ENCODE measurements around the gene SF3A2. TPM values are rescaled to one million over a fixed set of nuclear protein-coding genes. Genes with fewer than 3 reads are reported as not detected.

The SF3A2 gene, protein sequence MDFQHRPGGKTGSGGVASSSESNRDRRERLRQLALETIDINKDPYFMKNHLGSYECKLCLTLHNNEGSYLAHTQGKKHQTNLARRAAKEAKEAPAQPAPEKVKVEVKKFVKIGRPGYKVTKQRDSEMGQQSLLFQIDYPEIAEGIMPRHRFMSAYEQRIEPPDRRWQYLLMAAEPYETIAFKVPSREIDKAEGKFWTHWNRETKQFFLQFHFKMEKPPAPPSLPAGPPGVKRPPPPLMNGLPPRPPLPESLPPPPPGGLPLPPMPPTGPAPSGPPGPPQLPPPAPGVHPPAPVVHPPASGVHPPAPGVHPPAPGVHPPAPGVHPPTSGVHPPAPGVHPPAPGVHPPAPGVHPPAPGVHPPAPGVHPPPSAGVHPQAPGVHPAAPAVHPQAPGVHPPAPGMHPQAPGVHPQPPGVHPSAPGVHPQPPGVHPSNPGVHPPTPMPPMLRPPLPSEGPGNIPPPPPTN
- 5.5 and 23.7 TPM in 2 replicates for total RNA-seq (2014; rRNA removed; shearing (Covaris generic); ENCODE audit: low replicate concordance)

DNA sequence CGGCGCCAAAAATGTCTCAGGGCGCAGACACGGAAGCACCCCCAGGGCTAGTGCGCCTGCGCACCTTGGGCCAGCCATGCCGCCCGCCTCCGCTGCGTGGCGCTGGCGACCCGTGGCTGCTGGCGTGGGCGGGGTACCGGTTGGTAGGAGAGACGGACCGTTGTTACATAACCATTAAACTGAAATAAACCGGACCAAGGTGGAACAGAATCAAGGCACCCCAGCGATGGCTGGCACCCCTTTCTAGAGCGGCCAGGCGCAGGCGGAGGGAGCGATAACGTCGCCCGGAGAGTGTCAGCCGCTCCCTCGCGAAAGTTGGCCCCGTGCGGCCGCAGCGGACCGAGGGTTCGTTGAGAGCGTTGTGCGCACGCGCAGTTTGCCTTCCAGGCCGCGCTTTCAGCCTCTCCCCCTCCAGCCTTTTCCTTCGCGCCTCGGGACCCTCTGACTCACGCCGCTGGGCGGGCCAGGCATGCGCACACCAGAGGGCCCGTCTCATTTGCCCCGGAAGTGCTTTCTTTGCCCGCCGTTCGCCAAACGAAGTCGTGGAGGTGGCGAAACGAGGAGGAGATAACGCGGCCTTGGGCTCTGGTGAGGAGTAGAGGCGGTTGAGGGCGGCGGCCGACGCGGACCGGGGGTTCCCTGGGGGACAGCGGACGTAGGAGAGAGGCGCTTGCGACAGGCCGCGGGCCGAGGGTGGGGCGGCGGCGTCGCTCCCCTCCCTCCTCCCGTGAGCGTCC is at the start of gene SF3A2, which contains the start of gene PLEKHJ1:
TSS of gene SF3A2 (plus strand) at position 511 of the 737 bp plus-strand sequence. CDS start 6,595 bp downstream, outside the sequence.
TSS of gene PLEKHJ1 (minus strand) at position 16 of the 737 bp plus-strand sequence. CDS start 81 bp downstream, outside the sequence.
- Histone ChIP-seq H3K9me3 (no peaks in the 10 kb centered on the region), H3K27me3 (no peaks in the 10 kb centered on the region), H3K36me3 (peaks cover 25% of the 10 kb centered on the region), H3K4me3 (peak within 1 kb of the TSS; percentile 66)
- peak; percentile 94 for DNase-seq

DNA sequence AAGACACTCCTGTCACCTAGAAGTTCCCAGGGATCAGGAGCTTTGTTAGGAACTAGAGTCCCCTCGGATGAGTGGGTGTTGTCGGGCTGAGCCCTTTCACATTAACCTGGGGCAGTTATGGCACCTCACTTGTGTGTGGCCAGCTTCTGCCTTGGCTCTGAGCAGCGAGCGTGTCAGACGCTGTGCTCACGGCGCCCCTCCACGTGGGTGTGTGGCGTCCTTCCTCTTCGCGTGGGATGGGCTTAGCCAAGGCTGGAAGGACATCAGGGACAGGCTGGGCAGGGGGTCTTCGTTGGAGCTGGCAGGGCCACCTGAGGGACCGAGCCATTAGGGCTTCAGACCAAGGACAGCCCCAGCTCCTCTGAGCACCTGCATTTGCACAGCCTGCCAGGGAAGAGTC is 49.5 kb upstream of the SF3A2 start:
- Histone ChIP-seq H3K27me3 (no peaks in the 10 kb centered on the region), H3K36me3 (peaks cover 13% of the 10 kb centered on the region)

DNA sequence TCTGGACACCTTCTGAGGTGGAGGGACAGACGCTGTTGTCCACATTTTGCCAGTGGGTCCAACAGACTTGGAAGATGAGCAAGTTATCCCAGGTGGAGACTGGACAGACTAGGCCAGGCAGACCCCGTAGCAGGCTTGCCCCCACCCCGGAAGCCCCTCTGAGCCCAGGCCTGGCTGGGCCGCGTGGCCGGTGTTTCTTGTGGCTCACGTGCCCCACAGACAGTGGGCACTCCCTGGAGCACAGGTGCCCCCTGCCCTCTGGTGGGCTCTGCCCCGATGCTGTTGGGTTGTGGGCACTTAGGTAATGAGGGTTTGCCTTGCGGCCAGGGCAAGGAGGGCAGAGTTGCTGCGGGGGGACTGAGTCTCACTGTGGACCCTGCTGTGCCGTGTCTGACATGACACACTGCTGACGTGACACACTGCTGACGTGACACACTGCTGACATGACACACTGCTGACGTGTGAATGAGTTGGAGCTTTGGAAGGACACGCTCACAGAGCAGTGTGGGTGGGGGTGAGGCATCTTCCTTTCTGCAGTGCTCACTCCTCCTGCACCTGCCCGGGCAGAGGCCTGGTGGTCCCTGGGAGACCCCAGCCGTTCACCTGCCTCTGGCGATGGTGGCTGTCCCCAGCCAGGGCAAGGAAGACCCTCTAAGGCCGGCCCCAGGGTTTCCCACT is 47.8 kb upstream of the SF3A2 start:
- no peak for DNase-seq
- no peak overlapping the region for H3K4me3 ChIP-seq
- H3K27me3 ChIP-seq, result no peaks in the 10 kb centered on the region
- no peaks in the 10 kb centered on the region for H3K9me3 ChIP-seq
- H3K36me3 ChIP-seq, result peaks cover 13% of the 10 kb centered on the region

More for the DNA sequence above, 49.5 kb upstream of the SF3A2 start:
- no peaks in the 10 kb centered on the region for H3K9me3 ChIP-seq
- DNase-seq, result no peak
- no peak overlapping the region for H3K4me3 ChIP-seq

DNA sequence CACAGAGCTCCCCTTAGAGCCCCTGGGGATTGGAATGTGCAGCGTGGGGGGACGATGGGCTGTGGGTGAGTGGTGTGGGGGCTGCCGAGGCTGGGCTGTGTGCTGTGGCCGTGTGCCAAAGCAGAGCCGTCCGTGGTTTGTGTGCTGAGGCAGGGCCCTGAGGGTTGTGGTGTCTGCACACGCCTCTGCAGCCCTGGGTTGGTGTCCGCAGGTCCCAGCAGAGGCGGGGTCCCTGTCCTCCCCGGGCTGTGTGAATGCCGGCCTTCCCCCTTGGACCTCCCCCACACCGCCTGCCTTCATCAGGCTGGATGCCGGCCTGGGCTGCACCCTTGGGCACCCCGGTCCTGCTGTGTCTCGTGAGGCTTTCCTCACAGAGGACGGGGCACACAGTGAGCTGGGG is 46.7 kb upstream of the SF3A2 start:
- DNase-seq, result no peak
- no peaks in the 10 kb centered on the region for H3K27me3 ChIP-seq
- peaks cover 13% of the 10 kb centered on the region for H3K36me3 ChIP-seq
- no peak overlapping the region for H3K4me3 ChIP-seq
- no peaks in the 10 kb centered on the region for H3K9me3 ChIP-seq

DNA sequence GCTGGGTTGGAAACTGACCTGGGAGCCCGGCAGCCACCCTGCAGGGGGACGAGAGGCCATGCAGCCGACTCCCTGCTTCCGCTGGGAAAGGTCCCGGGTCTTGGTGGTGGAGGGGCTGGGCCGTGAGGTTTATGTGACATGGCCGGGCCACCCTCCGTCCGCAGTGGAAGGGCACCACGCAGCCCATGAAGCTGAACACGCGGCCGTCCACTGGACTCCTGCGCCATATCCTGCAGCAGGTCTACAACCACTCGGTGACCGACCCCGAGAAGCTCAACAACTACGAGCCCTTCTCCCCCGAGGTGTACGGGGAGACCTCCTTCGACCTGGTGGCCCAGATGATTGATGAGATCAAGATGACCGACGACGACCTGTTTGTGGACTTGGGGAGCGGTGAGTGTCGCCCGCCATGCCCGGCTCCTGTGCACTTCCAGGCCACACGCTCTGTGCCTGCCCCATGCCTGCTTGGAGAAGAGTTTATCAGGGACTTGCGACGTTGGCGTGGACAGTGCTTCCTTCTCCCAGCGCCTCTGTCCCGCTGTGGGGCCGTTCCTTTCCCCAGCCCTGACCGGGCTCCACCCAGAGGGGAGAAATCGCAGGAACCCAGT is 45.7 kb upstream of the SF3A2 start:
- Histone ChIP-seq H3K9me3 (no peaks in the 10 kb centered on the region), H3K36me3 (peaks cover 13% of the 10 kb centered on the region), H3K27me3 (no peaks in the 10 kb centered on the region), H3K4me3 (no peak overlapping the region)
- DNase-seq, result no peak

DNA sequence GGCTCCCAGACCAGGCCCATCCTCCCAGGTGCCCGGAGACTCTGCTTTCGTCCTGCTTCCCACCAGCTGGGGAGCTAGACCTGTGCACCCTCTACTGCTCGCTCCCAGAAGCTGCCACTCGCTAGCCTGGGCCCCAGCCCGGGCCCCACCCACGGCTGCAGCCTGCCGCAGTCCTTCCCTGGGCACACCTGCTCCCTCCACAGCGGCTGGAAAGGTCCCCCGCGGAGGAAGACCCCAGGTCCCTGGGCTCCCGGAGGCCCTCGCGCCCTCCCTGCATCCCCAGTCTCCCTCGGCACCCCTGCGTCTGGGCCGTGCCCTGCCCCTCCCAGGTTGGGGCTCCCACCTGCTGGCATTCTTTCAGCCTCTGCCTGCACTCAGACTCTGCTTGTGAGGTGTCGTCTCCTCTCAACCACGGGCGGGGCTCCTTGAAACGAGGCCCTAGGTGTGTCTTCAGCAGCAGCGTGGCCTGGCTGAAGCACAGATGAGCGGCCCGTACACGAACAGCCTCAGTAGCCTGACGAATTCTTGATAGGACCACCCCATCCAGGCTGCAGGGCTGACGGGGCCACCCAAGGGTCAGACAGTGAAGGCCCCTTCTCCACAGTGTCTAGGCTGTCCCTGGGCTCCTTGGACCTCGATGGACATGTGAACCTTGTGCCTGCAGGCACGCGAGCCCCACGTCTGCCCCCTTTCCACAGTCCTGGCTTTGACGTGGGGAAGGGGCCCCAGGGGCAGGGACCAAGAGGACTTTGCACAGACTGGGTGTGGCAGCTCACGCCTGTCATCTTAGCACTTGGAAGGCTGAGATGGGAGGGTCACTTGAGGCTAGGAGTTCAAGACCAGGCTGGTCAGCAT is 44.9 kb upstream of the SF3A2 start:
- Histone ChIP-seq H3K36me3 (peaks cover 9% of the 10 kb centered on the region), H3K4me3 (no peak overlapping the region), H3K9me3 (no peaks in the 10 kb centered on the region), H3K27me3 (no peaks in the 10 kb centered on the region)
- DNase-seq, result no peak

DNA sequence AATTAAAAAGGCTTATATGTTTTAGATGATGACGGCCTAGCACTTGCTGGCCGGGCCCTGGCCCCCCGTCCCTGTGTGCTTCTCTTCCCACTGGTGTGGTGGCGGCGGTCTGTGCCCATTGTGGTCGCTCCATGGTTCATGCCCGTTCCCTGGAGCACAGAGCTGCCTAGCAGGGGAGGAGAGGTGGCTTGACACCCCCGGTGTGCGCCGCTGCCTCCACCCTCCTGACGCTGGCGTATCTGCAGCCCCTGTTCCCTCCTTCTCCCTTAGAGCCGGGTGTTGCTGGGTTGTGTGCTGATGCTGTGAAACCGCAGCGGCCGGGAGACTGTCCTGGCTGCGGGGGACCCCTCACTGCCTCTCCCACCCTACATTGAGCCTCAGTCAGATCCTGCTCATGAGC is 43.8 kb upstream of the SF3A2 start:
- Histone ChIP-seq H3K9me3 (no peaks in the 10 kb centered on the region), H3K27me3 (no peaks in the 10 kb centered on the region), H3K36me3 (peaks cover 4% of the 10 kb centered on the region; the same call in 1 of the 2 replicates), H3K4me3 (no peak overlapping the region)
- no peak for DNase-seq

DNA sequence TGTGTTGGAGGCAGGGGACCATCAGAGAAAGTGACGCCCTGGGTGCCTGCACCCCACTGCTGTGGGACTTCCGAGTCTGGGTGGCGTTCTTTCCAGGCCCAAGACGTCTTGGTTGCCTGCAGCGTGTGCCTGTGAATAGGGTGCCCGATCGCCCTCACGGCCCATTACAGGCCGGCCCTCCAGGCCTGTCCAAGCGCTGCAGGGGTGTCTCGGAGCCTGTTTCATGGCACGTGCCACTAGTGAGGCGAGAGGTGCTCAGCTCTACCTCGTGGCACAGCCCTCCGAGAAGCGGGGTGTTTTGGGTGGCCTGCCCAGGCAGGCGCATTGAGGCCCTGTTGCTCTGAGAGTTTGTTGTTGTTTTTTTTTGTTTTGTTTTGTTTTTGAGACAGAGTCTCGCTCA is 42.8 kb upstream of the SF3A2 start:
- no peak overlapping the region for H3K4me3 ChIP-seq
- peaks cover 2% of the 10 kb centered on the region; the same call in 1 of the 2 replicates for H3K36me3 ChIP-seq
- DNase-seq, result no peak
- no peaks in the 10 kb centered on the region for H3K9me3 ChIP-seq
- no peaks in the 10 kb centered on the region for H3K27me3 ChIP-seq

DNA sequence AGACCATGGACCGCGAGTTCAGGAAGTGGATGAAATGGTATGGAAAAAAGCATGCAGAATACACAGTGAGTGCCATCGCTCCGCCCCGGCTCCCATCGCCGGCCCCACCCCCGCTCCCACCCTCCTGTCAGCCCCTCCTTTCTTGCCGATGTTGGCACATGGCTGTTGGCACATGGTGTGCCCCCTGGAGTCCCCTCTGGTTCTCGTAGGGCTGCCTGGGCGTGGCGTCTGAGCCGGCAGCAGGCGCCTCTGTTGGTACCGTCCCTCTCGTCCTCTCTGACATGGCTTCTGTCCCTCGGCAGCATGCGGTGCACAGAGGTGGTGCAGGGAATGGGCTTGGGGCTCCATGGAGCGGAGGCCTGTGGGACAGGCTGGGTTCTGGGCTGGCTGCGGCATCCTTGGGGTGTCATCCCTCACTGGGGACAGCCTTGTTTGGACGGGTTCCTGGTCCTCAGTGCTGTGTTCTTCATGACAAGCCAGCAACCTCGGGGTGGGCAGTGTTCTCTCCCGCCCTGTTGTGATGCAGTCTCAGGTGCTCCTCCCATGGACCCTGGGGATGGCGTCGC is 42.0 kb upstream of the SF3A2 start:
- DNase-seq, result no peak
- no peak overlapping the region for H3K4me3 ChIP-seq
- no peaks in the 10 kb centered on the region for H3K9me3 ChIP-seq
- H3K36me3 ChIP-seq, result peaks cover 2% of the 10 kb centered on the region; the same call in 1 of the 2 replicates
- H3K27me3 ChIP-seq, result no peaks in the 10 kb centered on the region

DNA sequence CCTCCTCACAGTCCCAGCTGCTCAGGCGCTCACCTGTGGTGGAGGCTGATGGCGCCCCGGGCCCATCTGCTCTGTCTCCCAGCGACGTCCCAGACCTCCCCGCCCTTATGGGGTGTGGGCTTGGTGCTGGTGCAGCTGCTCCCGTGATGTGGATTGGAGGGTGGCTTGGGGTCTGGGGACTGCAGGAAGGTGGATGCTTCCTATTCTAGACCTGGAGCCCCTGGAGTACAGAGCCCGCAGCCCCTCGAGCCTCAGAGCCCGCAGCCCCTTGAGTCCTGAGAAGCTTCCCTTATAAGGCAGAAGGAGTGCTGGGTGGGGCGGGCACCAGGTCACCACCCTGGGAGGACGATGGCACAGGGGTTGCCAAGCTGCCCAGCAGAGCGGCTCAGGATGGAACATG is 41.3 kb upstream of the SF3A2 start:
- no peaks in the 10 kb centered on the region for H3K27me3 ChIP-seq
- H3K36me3 ChIP-seq, result no peaks in the 10 kb centered on the region
- H3K9me3 ChIP-seq, result no peaks in the 10 kb centered on the region
- no peak overlapping the region for H3K4me3 ChIP-seq
- no peak for DNase-seq

DNA sequence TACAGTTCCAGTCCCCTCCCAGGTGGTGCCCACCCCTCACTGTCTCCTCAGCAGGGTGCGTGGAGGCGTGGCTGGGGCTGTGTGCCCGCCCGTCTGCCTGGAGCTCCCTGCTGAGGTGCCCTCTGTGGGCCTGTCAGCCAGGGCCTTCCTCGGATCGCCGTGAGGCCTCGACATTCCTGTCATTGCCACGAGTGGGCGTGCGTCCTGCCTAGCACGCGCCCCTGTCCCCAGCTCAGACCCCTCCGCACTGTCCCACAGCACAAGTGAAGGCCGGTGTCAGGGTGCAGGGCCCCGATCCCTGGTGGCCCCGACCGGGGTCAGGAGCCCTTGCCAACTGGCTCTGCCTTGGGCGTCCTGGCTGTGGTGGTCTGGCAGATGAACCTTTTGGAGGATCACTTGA is 40.7 kb upstream of the SF3A2 start:
- DNase-seq, result no peak
- Histone ChIP-seq H3K27me3 (no peaks in the 10 kb centered on the region), H3K4me3 (no peak overlapping the region), H3K36me3 (no peaks in the 10 kb centered on the region), H3K9me3 (no peaks in the 10 kb centered on the region)

DNA sequence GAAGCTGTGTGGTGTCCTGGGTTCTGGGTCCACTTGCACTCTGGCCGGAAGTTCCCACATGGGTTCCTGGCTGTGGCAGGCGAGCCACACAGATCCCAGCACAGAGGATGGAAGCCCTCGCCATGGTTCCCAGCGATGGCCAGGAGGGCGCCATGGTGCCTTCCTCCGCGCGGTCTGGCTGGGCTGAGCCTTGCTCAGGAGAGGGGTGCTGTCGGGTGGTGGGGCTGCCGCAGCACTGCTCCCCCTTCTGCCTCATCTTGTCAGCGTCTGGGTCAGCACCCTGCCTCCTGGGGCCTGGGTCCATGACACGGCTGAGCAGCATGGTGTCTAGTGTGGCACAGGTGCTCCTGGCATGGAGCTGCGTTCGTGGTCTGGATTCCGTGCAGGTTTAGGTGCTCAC is 39.4 kb upstream of the SF3A2 start:
- Histone ChIP-seq H3K9me3 (no peaks in the 10 kb centered on the region), H3K4me3 (no peak overlapping the region), H3K27me3 (no peaks in the 10 kb centered on the region), H3K36me3 (no peaks in the 10 kb centered on the region)
- no peak for DNase-seq

DNA sequence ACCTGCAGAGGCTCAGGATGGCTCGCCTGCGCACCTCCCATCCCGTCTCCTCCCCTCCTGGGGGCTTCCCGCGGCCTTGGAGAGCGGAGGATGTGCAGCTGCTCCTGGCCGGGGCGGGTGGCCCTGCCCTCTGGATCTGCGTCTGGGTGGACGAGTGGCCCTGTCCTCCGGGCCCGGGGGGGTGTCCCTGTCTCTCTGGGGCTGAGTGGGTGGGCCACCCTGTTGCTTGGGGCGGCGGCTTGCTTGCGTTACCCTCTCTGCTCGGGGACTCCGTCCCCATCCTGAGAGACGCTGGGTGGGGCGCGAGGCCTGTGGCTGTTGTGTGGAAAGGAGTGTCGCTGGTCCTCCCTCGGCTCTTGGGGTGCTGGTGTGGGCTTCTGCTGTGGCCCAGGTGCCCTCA is 38.3 kb upstream of the SF3A2 start:
- H3K36me3 ChIP-seq, result no peaks in the 10 kb centered on the region
- H3K27me3 ChIP-seq, result no peaks in the 10 kb centered on the region
- DNase-seq, result no peak
- no peaks in the 10 kb centered on the region for H3K9me3 ChIP-seq
- no peak overlapping the region for H3K4me3 ChIP-seq

DNA sequence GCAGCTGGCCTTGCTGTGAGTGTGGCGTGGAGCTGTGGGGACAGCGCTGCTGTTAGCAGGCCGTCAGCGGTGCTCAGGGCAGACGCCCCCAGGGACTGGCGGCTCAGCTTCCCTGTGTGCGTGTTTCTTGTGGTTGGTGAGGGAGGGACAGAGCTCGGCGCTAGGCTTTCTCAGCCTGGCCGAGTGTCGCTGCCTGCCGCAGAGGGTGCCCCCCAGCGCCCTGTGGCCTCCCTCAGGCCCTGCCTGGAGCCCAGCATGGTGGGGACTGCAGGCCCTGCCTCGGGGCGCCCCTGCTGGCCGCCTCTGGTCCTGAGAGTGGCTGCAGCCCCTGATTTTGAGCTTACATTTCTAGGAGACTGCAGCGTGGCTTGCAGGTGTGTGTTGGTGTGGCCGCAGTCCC is 37.4 kb upstream of the SF3A2 start:
- Histone ChIP-seq H3K36me3 (no peaks in the 10 kb centered on the region), H3K9me3 (no peaks in the 10 kb centered on the region), H3K27me3 (no peaks in the 10 kb centered on the region), H3K4me3 (no peak overlapping the region)
- DNase-seq, result no peak

DNA sequence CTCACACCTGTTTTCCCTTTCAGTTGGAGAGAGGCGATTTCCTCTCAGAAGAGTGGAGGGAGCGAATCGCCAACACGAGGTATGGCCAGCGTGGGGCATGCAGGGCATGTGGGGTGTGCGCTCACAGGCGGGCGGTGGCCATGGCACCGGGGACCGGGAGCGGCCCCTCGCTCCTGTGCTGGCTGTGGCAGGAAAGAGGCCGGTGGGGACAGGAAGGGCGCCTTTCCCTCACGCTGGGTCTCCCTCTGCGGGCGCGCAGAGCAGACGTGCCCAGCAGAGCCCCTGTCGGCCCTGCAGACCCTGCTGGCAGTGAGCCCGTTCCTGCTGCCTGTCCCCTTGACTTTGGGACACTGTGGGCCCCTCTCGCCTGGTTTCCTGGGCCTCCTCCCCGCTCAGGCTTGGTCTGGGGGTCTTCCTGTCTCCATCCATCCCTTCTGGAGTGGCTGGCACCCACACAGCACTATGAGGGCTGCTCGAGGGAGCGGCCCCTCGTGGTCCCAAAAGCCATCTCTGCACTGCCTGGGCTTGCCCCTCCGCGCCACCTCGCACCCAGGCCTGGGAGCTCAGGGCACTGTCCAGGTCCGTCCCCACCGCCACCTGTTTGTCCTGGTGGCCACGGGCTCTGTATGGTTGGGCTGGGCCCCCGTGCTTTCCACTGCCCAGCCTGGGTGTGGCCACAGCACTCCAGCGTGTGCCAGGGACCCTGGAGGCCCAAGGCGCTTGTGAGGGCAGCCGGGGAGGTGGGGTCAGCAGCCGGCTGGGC is 36.6 kb upstream of the SF3A2 start:
- no peaks in the 10 kb centered on the region for H3K27me3 ChIP-seq
- DNase-seq, result no peak
- no peaks in the 10 kb centered on the region; the same call in 1 of the 2 replicates for H3K36me3 ChIP-seq
- no peaks in the 10 kb centered on the region for H3K9me3 ChIP-seq
- no peak overlapping the region for H3K4me3 ChIP-seq

Data from MG63 (cell line).